ENCODE data around the gene SNCB. TPM values are rescaled to one million over a fixed set of nuclear protein-coding genes. Genes with fewer than 3 reads are reported as not detected.

The SNCB gene
- total RNA-seq, 2 experiments from 2014 or later, result not detected

- H3K27me3 Mint-ChIP-seq, result no peaks in the 10 kb centered on the region
- no peaks in the 10 kb centered on the region for H3K36me3 Mint-ChIP-seq (ENCODE audit: low read depth)
- Histone ChIP-seq H3K4me1 (ENCODE audit: insufficient read depth, low read length) (peaks cover 35% of the 10 kb centered on the region), H3K27ac (ENCODE audit: low read depth in 1 of 2, low read length in 2 of 2) (no peak overlapping the region), H3K4me3 (ENCODE audit: low read length) (no peak overlapping the region), H3K27me3 (ENCODE audit: control insufficient read depth in 1 of 2, insufficient read depth in 2 of 2, low read length in 2 of 2) (no peaks in the 10 kb centered on the region), H3K9me3 (ENCODE audit: control insufficient read depth in 1 of 2, insufficient read depth in 1 of 2, low read length in 2 of 2) (no peaks in the 10 kb centered on the region), H3K36me3 (ENCODE audit: insufficient read depth, low read length) (no peaks in the 10 kb centered on the region)
- peak overlapping the region; percentile 57 for H3K4me3 Mint-ChIP-seq
- DNase-seq (no peak), ATAC-seq (ENCODE audit: poor library complexity) (no peak)
- intact Hi-C loops (cut with DNase I, micrococcal nuclease), result loop anchor here in 1 of 2 experiments (5.0 to 10.0 kb wide), 4 partner anchors 103 to 1560 kb away; partner anchors contain the start of genes FAF2, HNRNPAB and UIMC1
- no peaks in the 10 kb centered on the region for H3K9me3 Mint-ChIP-seq
- ChIA-PET POLR2A (no interaction called here), CTCF (no interaction called here)
- TF ChIP-seq, protein P1, sequence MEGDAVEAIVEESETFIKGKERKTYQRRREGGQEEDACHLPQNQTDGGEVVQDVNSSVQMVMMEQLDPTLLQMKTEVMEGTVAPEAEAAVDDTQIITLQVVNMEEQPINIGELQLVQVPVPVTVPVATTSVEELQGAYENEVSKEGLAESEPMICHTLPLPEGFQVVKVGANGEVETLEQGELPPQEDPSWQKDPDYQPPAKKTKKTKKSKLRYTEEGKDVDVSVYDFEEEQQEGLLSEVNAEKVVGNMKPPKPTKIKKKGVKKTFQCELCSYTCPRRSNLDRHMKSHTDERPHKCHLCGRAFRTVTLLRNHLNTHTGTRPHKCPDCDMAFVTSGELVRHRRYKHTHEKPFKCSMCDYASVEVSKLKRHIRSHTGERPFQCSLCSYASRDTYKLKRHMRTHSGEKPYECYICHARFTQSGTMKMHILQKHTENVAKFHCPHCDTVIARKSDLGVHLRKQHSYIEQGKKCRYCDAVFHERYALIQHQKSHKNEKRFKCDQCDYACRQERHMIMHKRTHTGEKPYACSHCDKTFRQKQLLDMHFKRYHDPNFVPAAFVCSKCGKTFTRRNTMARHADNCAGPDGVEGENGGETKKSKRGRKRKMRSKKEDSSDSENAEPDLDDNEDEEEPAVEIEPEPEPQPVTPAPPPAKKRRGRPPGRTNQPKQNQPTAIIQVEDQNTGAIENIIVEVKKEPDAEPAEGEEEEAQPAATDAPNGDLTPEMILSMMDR (IDR thresholded peaks at IDR 0.05), result no peak
- peaks cover 41% of the 10 kb centered on the region for H3K4me1 Mint-ChIP-seq (ENCODE audit: low read depth)
- H3K27ac Mint-ChIP-seq, result no peak overlapping the region
These were observed 14.7 kb upstream of the SNCB start for GRCh38 chr5:176644878-176645670.

DNA sequence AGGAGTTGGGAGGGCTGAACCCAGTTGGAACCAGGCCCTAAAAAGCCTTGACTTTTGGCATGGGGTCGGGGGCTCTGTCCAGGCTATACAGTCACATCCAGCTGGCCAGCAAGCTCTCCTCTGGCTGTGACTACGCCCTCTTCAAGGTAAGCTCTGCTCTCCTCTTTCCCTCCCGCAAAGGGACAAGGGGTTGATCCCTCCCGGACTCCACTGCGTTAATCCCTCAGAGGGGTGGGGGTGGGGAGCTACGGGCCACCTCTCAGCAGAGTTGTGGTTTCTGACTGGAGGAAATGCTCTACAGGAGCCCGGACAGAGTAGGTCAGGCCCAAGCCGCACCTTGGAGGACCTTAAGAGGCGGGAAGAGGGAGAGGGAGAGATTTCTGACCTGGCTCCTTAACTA, 14.0 kb upstream of the SNCB start:
- ATAC-seq (ENCODE audit: poor library complexity), result no peak
- Histone ChIP-seq H3K27me3 (ENCODE audit: control insufficient read depth in 1 of 2, insufficient read depth in 2 of 2, low read length in 2 of 2) (no peaks in the 10 kb centered on the region), H3K9me3 (ENCODE audit: control insufficient read depth in 1 of 2, insufficient read depth in 1 of 2, low read length in 2 of 2) (no peaks in the 10 kb centered on the region), H3K4me3 (ENCODE audit: low read length) (no peak overlapping the region), H3K4me1 (ENCODE audit: insufficient read depth, low read length) (peaks cover 28% of the 10 kb centered on the region), H3K36me3 (ENCODE audit: insufficient read depth, low read length) (no peaks in the 10 kb centered on the region), H3K27ac (ENCODE audit: low read depth in 1 of 2, low read length in 2 of 2) (no peak overlapping the region)
- CTCF ChIA-PET, result no interaction called here
- no peak overlapping the region for H3K4me3 Mint-ChIP-seq
- DNase-seq, result no peak
- intact Hi-C loops (cut with DNase I, micrococcal nuclease), result loop anchor here in 1 of 2 experiments (10.0 kb wide), 1 partner anchor 1561 kb away; the partner anchor contains the start of gene HNRNPAB
- H3K27me3 Mint-ChIP-seq, result no peaks in the 10 kb centered on the region
- H3K36me3 Mint-ChIP-seq (ENCODE audit: low read depth), result no peaks in the 10 kb centered on the region
- POLR2A ChIA-PET, result no interaction called here
- H3K4me1 Mint-ChIP-seq (ENCODE audit: low read depth), result peaks cover 37% of the 10 kb centered on the region
- TF ChIP-seq, protein P1 (IDR thresholded peaks at IDR 0.05), result no peak
- no peak overlapping the region for H3K27ac Mint-ChIP-seq
- no peaks in the 10 kb centered on the region for H3K9me3 Mint-ChIP-seq

GRCh38 chr5:176643491-176644219, 13.3 kb upstream of the SNCB start:
- DNase-seq (no peak), ATAC-seq (ENCODE audit: poor library complexity) (no peak)
- Mint-ChIP-seq H3K27ac (no peak overlapping the region), H3K9me3 (no peaks in the 10 kb centered on the region), H3K4me1 (ENCODE audit: low read depth) (peaks cover 30% of the 10 kb centered on the region), H3K27me3 (no peaks in the 10 kb centered on the region), H3K4me3 (no peak overlapping the region), H3K36me3 (ENCODE audit: low read depth) (no peaks in the 10 kb centered on the region)
- H3K27ac ChIP-seq (ENCODE audit: low read depth in 1 of 2, low read length in 2 of 2), result no peak overlapping the region
- H3K9me3 ChIP-seq (ENCODE audit: control insufficient read depth in 1 of 2, insufficient read depth in 1 of 2, low read length in 2 of 2), result no peaks in the 10 kb centered on the region
- H3K4me1 ChIP-seq (ENCODE audit: insufficient read depth, low read length), result peaks cover 21% of the 10 kb centered on the region
- TF ChIP-seq, protein P1 (IDR thresholded peaks at IDR 0.05), result no peak
- H3K27me3 ChIP-seq (ENCODE audit: control insufficient read depth in 1 of 2, insufficient read depth in 2 of 2, low read length in 2 of 2), result no peaks in the 10 kb centered on the region
- no peaks in the 10 kb centered on the region for H3K36me3 ChIP-seq (ENCODE audit: insufficient read depth, low read length)
- ChIA-PET POLR2A (no interaction called here), CTCF (no interaction called here)
- H3K4me3 ChIP-seq (ENCODE audit: low read length), result no peak overlapping the region
- intact Hi-C loops (cut with DNase I, micrococcal nuclease), result loop anchor here in 1 of 2 experiments (10.0 kb wide), 1 partner anchor 1561 kb away; the partner anchor contains the start of gene HNRNPAB

Data from CD4-positive, alpha-beta T cell (primary cell).